ENCODE results near the gene INAFM2.

The INAFM2 gene

DNA sequence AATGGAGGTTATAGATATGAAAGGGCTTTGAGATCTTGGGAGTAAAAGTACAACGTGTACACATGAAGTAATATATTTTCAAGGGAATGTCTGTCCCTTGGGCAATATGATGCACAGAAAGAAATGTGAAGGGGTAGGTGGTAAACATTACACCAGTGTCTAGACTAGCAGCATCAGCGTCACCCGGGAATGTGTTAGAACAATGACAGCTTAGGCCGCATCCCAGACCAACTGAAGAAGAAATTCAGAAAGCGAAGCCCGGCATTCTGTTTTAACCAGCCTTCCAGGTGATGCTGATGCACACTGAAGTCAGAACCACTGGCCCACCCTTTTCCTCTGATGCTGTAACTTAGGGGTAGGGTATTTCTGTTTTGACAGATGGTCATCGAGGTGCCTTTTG is 6.3 kb downstream of the INAFM2 start:
- no peak for DNase-seq (ENCODE audit: low read depth)

DNA sequence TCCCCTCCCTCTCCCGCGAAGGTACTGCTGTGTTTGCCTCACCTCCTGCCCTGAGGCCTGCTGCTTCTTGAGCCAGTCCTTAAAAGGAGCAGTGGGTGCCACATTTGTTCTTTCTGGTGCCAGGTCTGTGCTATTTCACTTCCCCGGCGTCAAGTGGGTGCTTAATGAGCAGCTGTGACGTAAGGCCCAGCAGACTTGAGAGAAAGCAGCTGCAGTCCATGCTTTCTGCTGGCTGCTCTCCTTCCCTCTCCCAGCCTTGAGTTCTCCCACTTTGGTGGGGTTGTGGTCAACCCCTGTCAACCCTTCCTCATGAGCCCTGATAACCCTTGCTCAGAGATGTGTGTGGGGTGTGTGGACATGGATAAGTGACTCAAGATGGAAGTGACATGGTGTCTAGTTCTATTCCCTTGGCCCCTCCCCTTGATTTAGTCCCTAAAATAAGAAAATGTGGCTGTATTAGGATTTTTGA is 6.9 kb downstream of the INAFM2 start:
- DNase-seq (ENCODE audit: low read depth), result no peak

- DNase-seq (ENCODE audit: low read depth), result no peak
Observed at GRCh38 chr15:40331026-40331425, 7.5 kb downstream of the INAFM2 start.

DNA sequence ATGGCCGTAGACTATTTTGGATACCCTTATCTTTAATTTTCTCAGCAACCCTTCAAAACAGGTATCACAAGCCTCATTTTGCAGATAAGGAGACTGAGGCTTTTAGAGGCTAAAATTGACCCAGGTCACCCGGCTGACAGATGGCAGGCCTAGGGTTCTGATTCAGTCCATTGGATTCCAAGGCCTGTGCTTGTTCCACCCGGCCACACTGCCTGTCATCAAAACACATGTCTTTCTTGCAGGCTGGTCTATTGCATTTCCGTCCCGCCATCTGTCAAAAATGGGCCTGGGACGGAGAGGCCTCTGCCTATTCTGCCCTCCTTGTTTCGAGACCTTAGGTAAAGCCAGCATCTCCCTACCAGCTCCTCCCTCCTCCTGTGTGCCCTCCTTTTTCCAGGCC is 8.1 kb downstream of the INAFM2 start:
- no peak for DNase-seq (ENCODE audit: low read depth)

DNA sequence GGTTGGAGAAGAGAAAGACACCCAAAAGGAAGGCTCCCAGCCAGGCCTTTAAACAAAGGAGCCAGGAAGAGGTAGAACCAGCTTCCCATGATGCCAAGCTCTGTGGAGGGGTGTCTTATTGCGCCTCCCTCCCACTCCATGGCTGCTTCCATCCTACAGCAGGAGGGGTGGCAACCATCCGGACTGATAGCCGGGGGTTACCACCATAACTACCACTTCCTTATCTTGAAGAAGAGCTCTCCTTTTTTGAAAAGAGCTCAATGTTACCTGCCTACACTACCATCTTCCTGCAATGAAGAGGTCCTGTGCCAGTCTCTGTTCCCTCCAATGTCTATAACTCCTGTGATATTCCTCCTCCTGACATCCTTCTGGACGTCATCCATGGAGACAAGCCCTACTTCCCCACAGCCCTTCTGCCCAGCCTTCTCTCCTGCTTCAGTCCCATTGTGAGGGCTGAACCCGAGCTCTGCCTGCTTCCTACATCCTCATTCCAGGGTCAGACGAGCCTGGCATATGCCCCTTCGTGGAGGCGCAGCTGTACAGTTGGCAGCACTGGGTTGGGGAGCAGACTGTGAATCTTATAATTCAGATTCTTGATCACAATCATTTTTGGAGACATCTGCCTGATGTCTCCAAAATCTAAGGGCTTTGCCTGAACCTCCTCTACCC is 8.8 kb downstream of the INAFM2 start:
- no peak for DNase-seq (ENCODE audit: low read depth)

GRCh38 chr15:40333922-40334492 is 10.5 kb downstream of the INAFM2 start:
- DNase-seq (ENCODE audit: low read depth), result no peak

DNA sequence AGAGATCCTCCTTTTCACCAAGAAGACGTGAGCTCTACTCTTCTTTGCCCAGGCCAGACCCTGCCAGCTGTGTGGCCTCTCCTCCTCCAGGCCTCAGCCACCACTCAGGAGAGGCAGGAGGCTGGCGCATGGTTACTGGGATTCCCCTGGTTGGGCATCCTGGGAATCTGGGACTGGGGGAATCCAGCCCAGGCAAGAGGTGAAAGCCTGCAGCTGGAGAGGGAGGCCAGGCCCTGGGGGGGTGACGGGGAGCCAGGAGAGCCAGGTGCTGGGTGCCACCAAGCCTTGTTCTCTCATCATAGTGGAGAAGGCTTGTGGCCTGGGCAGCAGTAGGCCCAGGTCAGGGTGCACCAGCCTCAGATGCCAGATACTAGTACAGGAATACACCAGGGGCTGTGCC is 11.0 kb downstream of the INAFM2 start:
- DNase-seq (ENCODE audit: low read depth), result no peak

DNA sequence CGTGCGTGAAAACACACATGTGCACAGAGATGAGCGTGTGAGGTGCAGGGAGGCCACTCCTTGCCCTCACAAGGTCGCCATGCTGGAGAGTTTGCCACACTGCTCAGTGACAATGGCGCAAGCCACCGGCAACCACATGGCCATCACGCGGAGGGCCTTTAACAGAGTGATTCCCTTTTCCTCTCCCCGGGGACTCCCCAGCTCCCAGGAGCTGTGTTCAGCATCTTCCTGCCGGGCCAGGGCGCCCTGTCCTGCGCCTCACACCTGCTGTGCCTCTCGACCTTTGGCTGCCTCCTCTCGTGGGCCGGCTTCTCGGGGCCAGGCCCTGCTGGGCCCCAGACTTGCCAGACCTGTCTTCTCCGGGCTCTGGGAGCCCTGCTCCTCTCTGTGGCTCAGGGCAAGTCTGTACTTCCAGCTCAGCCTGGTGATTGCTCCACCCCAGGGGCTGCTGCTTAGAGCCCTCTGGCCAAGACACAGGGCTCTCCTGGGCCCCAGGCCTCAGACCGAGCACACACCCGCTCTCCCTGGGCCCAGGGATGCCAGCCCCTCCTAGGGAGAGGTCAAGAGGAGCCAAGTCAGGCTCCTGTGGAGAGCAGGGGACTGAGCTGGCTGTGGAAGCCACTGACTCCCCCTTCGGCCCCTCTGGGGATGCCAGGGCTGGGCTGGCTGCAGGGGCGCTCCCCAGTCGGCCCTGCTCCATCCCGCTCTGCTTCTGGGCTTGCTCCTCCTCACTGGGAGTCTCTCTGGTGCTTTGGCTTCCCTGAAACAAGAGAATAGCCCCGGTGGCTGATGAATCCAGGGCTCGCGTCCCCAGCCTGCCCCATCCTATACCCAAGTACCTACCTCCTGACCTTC is 11.7 kb downstream of the INAFM2 start:
- DNase-seq (ENCODE audit: low read depth), result no peak

- DNase-seq (ENCODE audit: low read depth), result no peak
Observed at GRCh38 chr15:40335938-40336743, 12.6 kb downstream of the INAFM2 start.

DNA sequence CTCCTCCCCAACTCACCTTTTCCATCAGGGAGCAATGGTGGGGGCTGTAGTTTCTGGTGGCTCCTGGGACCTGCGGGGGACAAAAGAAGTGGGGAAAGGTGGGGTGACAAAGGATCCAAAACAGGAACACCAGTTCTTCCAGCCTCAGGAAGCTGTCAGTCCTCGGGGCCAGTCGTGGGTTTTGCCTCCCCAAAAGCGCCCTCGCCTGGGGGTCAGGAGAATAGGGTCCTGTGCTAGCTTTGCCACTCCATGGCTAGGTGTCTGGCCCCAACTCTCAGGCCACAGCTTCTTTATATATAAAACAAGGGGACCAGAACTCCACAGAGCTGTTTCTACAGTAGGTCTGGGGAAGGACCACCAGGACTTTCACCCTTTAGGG is 13.2 kb downstream of the INAFM2 start:
- DNase-seq (ENCODE audit: low read depth), result no peak

- no peak for DNase-seq (ENCODE audit: low read depth)
Observed at GRCh38 chr15:40337597-40337996, 14.1 kb downstream of the INAFM2 start.

DNA sequence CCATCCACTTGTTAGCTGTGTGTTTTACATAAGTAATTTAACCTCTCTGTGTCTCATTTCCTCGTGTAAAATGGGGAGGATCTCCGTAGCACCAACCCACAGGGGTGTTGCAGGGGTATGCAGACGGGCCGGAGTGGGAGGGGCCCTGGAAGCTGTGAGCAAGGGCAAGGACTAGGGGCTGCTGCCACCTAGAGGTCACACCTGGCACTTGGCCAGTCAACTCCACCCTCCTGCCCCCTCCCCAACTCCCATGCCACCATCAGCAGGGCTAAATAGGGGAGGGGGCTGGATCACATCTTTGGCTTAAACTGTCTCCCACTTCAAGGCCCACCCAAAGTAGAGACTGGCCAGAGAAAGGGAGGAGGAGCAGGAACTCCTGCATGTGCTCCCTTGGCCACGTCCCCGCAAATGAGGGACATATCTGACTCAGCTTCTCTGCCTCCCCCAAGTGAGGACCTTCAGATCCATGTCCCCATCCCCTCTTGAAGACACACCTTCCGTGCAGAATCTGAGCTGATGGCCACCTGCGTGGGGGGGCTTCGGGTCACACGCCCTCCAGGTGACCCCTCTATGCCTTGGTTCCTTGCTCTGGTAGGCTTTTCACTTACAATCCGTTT is 14.7 kb downstream of the INAFM2 start:
- DNase-seq (ENCODE audit: low read depth), result peak; percentile 67

- DNase-seq (ENCODE audit: low read depth), result no peak
Observed at GRCh38 chr15:40338921-40339620, 15.6 kb downstream of the INAFM2 start.

DNA sequence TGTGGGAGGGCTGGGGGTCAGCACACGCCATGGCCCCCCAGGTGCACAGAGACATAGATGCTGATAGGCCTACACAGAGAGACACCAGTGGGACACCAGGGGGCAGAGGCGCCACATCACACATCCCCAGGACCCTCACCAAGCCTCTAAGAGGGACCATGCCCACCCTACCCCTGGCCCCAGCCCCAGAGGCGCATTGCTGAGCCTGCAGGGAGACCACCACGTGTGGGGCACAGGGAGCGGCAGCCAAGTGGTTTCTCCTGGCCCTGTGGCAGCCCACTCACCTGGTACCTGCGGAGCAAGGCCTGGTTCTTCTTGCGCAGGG is 16.1 kb downstream of the INAFM2 start:
- DNase-seq (ENCODE audit: low read depth), result no peak

DNA sequence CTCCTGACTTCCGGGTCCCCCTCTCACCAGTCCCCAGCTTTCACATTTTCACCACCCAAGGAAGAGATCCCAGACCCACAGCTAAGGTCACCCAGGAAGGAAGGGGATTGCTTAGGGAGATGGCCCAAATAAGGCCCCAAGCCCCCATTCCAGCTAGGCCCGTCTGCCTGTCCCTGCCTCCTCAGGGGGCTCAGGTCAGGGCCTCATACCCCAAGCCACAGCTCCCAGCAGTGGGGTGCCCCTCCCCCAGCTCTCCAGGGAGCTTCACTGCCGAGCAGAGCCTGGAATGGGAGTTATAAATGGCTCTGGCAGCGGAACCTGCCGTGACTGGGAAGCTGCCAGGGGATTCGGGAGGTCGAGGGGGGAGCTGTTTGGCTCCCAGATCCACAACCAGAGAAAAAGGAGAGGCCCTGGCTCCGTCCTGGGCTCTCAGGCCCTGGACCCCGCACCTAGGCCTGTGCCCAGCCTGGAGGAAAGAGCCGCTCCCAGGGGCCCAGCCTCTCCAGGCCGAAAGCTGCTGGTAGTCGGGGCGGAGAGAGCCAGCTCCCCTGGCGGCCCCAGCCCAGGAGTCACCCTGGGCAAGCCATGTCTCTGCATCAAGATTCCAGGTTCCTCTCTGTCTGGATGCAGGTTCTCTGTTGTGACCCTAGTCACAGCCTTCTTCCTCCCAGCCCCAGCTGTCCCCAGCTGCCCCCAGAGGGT is 16.7 kb downstream of the INAFM2 start:
- DNase-seq (ENCODE audit: low read depth), result no peak

DNA sequence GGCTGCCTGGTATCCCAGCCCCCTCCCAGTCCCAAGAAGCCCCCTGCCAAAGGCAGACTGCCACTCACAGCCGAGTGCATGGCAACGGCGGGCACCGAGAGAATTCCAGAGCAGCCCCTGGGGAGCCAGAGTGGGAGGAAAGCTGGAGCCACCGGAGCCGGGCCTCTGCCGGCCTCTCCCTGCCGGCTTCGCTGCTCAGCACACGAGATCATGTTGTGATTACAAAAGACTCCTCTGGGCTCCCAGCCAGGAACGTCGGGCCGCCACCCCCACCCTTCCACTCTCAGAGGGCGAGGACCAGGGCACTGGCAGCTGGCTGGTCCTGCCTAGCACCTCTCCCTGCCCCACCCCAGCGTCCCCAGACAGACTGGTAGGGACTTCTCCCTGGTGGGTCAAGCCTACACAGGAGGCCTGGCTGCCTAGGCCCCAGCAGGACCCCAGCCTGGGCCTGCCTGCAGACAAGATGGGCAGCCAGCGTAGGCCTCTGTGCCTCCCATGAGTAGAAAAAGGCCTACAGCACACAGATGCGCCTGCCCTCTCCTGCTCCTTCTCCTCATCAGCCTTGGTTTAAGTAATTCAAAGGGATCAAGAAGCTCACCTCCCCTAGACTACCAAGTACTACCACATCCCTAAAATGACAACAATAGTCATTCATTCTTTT is 17.4 kb downstream of the INAFM2 start, which contains the start of gene CCDC9B:
CCDC9B (minus strand) TSS at position 200 of the 661 bp plus-strand sequence; CDS start at position 80, 120 bp downstream.
- no peak for DNase-seq (ENCODE audit: low read depth)

DNA sequence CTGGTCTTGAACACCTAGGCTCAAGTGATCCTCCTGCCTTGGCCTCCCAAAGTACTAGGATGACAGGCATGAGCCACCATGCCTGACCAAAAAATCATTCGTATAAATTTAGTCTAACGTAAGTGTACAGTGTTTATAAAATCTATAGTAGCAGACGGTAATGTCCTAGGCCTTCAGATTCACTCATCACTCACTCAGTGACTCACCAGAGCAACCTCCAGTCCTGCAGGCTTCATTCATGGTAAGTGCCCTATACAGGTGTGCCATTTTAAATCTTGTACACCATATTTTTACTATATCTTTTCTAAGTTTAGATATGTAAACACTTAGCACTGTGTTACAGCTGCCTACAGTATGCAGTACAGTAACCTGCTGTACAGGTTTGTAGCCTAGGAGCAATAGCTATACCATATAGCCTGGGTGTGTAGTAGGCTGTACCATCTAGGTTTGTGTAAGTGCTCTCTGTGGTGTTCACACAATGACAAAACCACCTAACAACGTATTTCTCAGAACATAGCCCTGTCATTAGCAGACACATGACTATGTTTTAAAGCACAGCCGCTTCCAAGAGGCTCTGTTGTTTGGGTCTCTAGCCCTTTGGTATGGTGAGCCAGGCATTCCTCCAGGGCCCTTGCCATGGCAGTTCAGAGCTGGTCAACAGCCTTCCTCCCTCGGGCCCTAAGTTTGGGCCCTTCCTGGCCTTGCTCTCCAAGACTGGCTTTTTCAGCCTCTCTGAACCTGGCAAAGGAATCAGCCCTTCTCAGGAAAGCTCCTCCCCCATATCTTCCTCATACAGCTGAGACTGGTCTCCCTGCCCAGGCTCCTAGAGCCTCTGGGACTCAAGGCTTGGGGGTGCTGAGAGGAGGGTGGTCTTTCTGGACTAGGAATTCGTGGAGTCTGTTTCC is 19.2 kb downstream of the INAFM2 start:
- DNase-seq (ENCODE audit: low read depth), result no peak

GRCh38 chr15:40343512-40343911 is 20.0 kb downstream of the INAFM2 start:
- no peak for DNase-seq (ENCODE audit: low read depth)

- DNase-seq (ENCODE audit: low read depth), result no peak
Observed at GRCh38 chr15:40344217-40344616, 20.7 kb downstream of the INAFM2 start.

Measured in activated T-cell treated with anti-CD3 and anti-CD28 coated beads for 24 hours (primary cell).